Psoas muscle (tissue), 8 donors: ENCODE measurements around the gene ASTN2. TPM values are rescaled to one million over a fixed set of nuclear protein-coding genes. Genes with fewer than 3 reads are reported as not detected.

Experiments used
- ATAC-seq, 4 donors: fragments of 200-7000 bp; cut with Tn5 transposase; one replicate each; pipeline ENCODE4 v1.9.1; 2020; ENCODE audit warnings: moderate library complexity in 3 of 4, mild to moderate bottlenecking in 2 of 4
- DNase-seq, 2 donors: peaks; one replicate each; pipeline ENCODE4 v3.0.0-alpha.2; 2020
- H3K27ac ChIP-seq: fragments of 200-600 bp; one replicate; pipeline ENCODE4 v1.8.0; 2022
- H3K27me3 ChIP-seq, 3 donors: fragments of 200-600 bp in 1 of 3; one replicate each; pipeline versions ENCODE4 v1.6.1 to v1.8.0; 2013 to 2022; ENCODE audit warnings: low read length in 2 of 3, mild to moderate bottlenecking in 2 of 3, moderate library complexity in 1 of 3; ENCODE audit not compliant: insufficient read depth in 3 of 3
- H3K36me3 ChIP-seq, 2 donors: fragments of 200-600 bp in 1 of 2; one replicate each; pipeline versions ENCODE4 v1.6.1 to v1.8.0; 2013 to 2022; ENCODE audit warnings: low read depth in 1 of 2, mild to moderate bottlenecking in 1 of 2, moderate library complexity in 1 of 2; ENCODE audit not compliant: insufficient read depth in 1 of 2
- H3K4me1 ChIP-seq: fragments of 200-600 bp; one replicate; pipeline ENCODE4 v1.8.0; 2022
- H3K4me3 ChIP-seq: fragments of 200-600 bp; one replicate; pipeline ENCODE4 v1.8.0; 2022; ENCODE audit warnings: mild to moderate bottlenecking
- H3K9me3 ChIP-seq: fragments of 200-600 bp; one replicate; pipeline ENCODE4 v1.8.0; 2022
- CTCF ChIP-seq: fragments of 200-600 bp; IDR thresholded peaks from one replicate; pipeline ENCODE4 v1.8.0; 2022; ENCODE audit warnings: antibody characterized with exemption
- WGBS, 3 donors: extraction: QIAGEN DNeasy Blood & Tissue Kit; methylation state at CpG; one replicate each; pipeline versions ENCODE4 v1.1.6 to v1.1.7; 2013; 5-methylcytosine and 5-hydroxymethylcytosine counted together
- intact Hi-C, 2 donors: fragments of 100-400 bp; cut with DNase I; formaldehyde crosslinking; loops; one replicate each; pipeline versions ENCODE4 v1.11.0 to v1.14.2; 2022
- polyA plus RNA-seq, 3 donors: library from polyadenylated mRNA; stranded (reverse); fragments of 200-250 nt; gene quantifications; one replicate each; pipeline ENCODE4 v1.2.3, GENCODE V29; 2013
- total RNA-seq, 4 donors: library from RNA; stranded (reverse); fragmentation: NEBNext Ultra II Directional in 2 of 4; extraction: Animal tissue kit (Norgen Biotek cat#: 25700) in 2 of 4; gene quantifications; one replicate each; pipeline versions ENCODE4 v1.2.1 to v1.2.4, GENCODE V29; 2021 to 2023
- donor health status: healthy with polysubstance abuse.
- donor health status: DM: no; HTN: no; CAD: no; lungs with moderate emphysema.
- donor health status: Bipolar disorder and iron deficiency.
- donor health status: healthy.
- donor health status: DM: yes; HTN: yes; CAD: no.
- donor health status: DM: no; HTN: no; CAD: no.
- donor health status: DM: no; HTN: no; CAD: no.
- donor health status: DM: yes; HTN: yes; CAD: no.

ASTN2 gene
- total and polyA plus RNA-seq, 7 donors, result 2.0 to 10.3 (median 3.3) TPM

GRCh38 chr9:117121316-117121715 is 293.5 kb downstream of the ASTN2 start:
- no peak for TF ChIP-seq CTCF
- no peaks in the 10 kb centered on the region for H3K4me1 ChIP-seq
- H3K4me3 ChIP-seq, result no peak overlapping the region
- no peaks in the 10 kb centered on the region for H3K36me3 ChIP-seq
- H3K27ac ChIP-seq, result no peak overlapping the region
- DNase-seq, result no peak
- intact Hi-C loops, result no loop called here
- 48 to 75% (median 71%) methylated on average over 2 of the region's 2 CpGs for WGBS, 3 donors
- H3K27me3 ChIP-seq, result no peaks in the 10 kb centered on the region
- ATAC-seq, result no peak
- no peaks in the 10 kb centered on the region for H3K9me3 ChIP-seq

- H3K36me3 ChIP-seq, result no peaks in the 10 kb centered on the region
- ATAC-seq (no peak), DNase-seq (no peak)
- no peak for TF ChIP-seq CTCF
- H3K9me3 ChIP-seq, result no peaks in the 10 kb centered on the region
- 64 to 67% (median 67%) methylated on average over 2 of the region's 2 CpGs for WGBS, 3 donors
- intact Hi-C loops, result no loop called here
- H3K27ac ChIP-seq, result no peak overlapping the region
- no peaks in the 10 kb centered on the region for H3K4me1 ChIP-seq
- H3K4me3 ChIP-seq, result no peak overlapping the region
- H3K27me3 ChIP-seq, result no peaks in the 10 kb centered on the region
Measured at GRCh38 chr9:117120061-117120460, 294.8 kb downstream of the ASTN2 start.

- no peak for TF ChIP-seq CTCF
- Histone ChIP-seq H3K27me3 (no peaks in the 10 kb centered on the region), H3K36me3 (no peaks in the 10 kb centered on the region), H3K9me3 (no peaks in the 10 kb centered on the region), H3K27ac (no peak overlapping the region), H3K4me3 (no peak overlapping the region), H3K4me1 (no peaks in the 10 kb centered on the region)
- intact Hi-C loops, result no loop called here
- no peak for ATAC-seq
- no peak for DNase-seq
Measured at GRCh38 chr9:117116084-117116483, 298.8 kb downstream of the ASTN2 start.

GRCh38 chr9:117114768-117115167 is 300.1 kb downstream of the ASTN2 start:
- TF ChIP-seq CTCF, result no peak
- Histone ChIP-seq H3K9me3 (no peaks in the 10 kb centered on the region), H3K4me3 (no peak overlapping the region), H3K27me3 (no peaks in the 10 kb centered on the region), H3K36me3 (no peaks in the 10 kb centered on the region), H3K27ac (no peak overlapping the region), H3K4me1 (no peaks in the 10 kb centered on the region)
- ATAC-seq (no peak), DNase-seq (no peak)
- 42 to 64% (median 44%) methylated on average over 2 of the region's 2 CpGs for WGBS, 3 donors
- intact Hi-C loops, result no loop called here

GRCh38 chr9:117104716-117105495 is 310.0 kb downstream of the ASTN2 start:
- no peak for DNase-seq
- no peak for TF ChIP-seq CTCF
- peaks cover 0 to 3% (median 0%) of the 10 kb centered on the region in 3 donors for H3K27me3 ChIP-seq
- no peak for ATAC-seq
- H3K4me3 ChIP-seq, result no peak overlapping the region
- H3K27ac ChIP-seq, result no peak overlapping the region
- intact Hi-C loops, result no loop called here
- no peaks in the 10 kb centered on the region for H3K4me1 ChIP-seq
- H3K36me3 ChIP-seq, result no peaks in the 10 kb centered on the region
- no peaks in the 10 kb centered on the region for H3K9me3 ChIP-seq
- 56 to 60% (median 58%) methylated on average over 8 of the region's 8 CpGs for WGBS, 3 donors
